HG03378 (cell line): Measurements from ENCODE around the gene PTTG1IP.
"Not testable (repeated sequence)": the region's sequence is repeated elsewhere in the genome, so short reads cannot be mapped to it uniquely, and the experiment has no call there.

Experiments used
- ATAC-seq: cut with Tn5 transposase; IDR thresholded peaks from one replicate; pipeline ENCODE4 v1.9.1; 2021; ENCODE audit warnings: mild to moderate bottlenecking, moderate library complexity; ENCODE audit not compliant: unreplicated experiment

PTTG1IP gene

DNA sequence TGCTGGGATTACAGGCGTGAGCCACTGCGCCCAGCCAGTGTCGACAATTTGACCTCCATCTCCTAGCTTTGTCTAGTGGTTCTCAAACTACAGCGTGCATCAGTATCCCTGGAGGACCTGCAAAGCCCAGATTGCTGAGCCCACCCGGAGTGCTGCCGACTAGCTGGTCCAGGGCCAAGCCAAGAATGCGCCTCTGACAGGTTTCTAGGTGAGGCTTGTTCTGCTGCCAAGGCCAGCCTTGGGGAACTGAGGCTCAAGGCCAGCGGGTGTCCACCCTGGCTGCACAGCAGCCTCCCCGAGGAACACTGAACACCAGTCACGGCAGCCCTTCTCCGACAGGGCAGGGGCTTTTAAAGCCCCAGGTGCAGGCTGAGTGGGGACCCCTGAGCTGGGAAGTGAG, 9.8 kb upstream of the PTTG1IP start:
- ATAC-seq, result no peak

DNA sequence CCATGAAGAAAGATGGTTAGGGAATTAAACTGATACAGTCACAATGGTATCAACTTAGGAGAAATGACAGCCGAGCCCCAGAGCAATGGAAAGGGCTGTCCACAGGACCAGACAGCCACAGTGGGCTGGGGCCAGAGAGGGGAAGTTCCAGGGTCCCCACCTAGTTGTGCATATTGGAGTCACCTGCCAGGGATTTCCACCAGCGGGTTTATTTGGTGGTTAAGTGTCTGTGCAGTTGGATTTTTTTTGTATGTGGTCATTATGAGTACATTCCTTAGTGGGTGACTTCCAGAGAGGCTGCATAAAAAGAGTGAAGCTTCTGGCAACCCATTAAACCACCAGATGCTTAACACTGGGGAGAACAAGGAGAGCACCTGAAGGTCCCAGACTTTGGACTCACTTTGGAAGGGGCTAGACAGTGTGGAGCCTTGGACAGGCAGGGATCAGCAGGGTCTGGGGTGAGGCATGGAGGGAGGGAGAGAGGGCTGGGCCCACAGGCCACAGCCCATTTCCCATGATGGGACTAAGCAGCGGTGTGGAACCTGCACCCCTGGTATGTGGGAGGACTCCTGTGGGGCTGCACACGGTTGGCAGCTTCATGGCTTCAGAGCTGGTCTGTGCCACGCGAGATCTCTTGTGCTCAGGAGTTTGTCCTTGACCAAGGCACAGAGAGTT, 7.8 kb upstream of the PTTG1IP start:
- no peak for ATAC-seq

DNA sequence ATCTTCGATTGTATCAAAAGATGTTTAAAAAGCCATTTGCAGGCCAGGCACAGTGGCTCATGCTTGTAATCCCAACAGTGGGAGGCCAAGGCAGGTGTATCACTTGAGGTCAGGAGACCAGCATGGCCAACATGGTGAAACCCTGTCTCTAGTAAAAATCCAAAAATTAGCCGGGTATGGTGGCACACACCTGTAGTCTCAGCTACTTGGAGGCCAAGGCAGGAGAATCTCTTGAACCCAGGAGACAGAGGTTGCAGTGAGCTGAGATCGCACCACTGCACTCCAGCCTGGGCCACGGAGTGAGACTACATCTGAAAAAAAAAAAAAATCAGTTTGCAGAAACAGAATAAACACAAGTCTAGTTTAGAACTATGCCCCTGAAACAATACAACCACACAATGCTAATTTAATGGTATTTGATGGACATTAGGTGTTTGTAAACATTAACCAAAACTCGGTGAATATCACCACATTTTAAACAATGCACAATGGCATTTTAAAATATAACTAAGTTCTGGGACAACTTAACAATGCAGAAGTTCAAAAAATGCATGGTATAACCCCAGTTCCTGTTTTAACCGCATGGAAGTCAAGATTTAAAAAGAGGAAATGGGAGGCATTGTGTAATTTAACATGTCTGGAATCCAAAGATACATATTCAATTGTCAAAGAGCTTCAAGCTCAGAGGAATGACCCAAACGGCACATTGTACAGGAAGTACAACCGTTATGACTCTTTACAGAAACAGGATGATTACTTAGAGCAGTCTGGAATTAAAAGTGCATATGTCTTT, 7.1 kb upstream of the PTTG1IP start:
- ATAC-seq, result no peak

DNA sequence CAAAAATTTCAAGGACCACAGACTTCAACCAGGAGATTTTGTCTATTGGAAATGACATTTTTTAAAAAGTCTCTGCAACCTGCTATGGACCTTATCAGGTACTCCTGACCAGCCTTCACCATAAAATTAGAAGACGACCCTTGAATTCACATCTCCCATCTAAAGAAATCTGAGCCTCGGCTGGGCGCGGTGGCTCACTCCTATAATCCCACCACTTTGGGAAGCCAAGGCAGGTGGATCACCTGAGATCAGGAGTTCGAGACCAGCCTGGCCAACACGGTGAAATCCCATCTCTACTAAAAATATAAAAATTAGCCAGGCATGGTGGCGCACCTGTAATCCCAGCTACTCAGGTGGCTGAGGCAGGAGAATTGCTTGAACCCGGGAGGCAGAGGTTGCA, 5.7 kb upstream of the PTTG1IP start:
- ATAC-seq, result not testable (repeated sequence)

DNA sequence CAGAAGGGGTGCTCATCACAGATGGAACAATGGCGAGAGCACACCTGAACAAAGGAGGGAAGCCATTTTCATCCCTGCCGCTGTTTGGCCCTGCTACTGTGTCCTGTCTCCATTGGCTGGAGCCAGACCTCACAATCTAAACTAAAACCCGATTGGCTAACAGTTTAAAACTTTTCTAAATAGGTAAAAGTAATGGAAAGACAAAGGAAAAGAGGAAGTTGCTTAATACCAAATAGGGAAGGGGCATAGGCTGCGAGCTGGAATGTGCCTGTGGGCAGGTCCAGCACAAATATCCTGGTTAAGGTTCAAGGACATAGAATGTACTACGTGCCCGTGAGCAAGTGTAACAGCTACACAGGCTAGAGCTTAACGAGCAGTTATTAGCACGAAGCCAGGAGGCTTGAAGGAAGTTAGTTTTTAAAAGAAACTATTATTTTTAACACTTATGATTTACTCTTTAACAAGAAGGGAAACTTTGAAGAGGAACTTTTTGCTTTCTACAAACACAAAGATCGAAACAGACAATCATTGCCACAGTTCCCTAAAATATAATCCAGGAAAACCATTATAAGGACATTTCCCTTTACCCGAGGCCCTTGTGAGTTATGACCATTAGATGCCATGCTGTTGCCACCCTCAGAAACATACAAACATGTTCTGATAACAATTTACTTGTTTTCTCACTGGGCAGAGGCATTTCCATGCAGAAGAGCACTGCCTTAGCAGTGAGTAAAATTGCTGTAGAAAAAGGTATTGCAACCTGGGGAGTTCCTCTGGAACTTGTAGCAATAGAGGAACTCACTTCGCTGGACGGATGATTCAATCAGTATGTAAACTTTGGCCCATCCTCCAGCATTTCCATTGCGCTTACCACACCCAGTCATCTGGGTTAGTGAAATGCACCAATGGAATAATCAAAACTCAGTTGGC, 4.8 kb upstream of the PTTG1IP start:
- no peak for ATAC-seq

DNA sequence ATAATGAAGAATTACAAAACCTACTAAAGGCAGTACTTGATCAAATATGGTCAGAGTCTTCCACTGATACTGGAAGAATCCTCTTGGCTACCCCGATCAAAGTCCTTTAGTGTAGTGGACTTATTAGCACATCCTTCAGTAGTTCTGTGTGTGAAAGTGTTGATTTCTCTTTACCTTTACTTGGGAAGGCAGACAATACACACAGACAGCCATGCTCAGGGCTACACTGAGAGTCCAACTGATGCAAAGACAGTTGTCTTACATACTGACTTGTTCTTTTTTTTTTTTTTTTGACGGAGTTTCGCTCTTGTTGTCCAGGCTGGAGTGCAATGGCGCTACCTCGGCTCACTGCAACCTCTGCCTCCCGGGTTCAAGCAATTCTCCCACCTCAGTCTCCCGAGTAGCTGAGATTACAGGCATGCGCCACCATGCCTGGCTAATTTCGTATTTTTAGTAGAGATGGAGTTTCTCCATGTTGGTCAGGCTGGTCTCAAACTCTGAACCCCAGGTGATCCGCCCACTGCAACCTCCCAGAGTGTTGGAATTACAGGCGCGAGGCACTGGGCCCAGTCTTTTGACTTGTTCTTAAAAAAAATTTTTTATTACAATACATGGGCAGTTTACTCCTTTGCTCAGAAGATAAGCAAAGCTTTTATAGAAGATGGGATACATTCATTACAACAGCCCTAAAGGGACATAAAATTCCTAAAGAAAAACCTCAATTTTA, 3.5 kb upstream of the PTTG1IP start:
- ATAC-seq, result no peak

DNA sequence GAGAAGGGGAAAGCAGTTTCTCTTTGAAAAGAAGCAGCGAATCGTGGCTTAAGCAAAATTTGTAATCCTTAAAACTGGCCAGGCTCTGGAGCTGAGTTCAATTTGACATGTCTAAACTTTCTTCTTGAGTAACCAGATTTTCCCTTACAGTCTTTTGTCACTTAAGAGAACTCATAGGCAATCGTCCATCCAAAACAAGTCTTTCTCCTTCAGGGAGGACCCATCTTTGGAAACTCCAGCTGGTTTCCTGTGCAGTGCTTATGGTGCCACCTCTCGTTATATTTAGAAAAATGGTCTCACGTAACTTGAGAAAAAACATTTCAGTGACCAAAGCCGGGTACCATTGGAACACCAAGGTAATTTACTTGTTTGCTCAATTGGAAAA, 1.8 kb upstream of the PTTG1IP start:
- ATAC-seq, result no peak

DNA sequence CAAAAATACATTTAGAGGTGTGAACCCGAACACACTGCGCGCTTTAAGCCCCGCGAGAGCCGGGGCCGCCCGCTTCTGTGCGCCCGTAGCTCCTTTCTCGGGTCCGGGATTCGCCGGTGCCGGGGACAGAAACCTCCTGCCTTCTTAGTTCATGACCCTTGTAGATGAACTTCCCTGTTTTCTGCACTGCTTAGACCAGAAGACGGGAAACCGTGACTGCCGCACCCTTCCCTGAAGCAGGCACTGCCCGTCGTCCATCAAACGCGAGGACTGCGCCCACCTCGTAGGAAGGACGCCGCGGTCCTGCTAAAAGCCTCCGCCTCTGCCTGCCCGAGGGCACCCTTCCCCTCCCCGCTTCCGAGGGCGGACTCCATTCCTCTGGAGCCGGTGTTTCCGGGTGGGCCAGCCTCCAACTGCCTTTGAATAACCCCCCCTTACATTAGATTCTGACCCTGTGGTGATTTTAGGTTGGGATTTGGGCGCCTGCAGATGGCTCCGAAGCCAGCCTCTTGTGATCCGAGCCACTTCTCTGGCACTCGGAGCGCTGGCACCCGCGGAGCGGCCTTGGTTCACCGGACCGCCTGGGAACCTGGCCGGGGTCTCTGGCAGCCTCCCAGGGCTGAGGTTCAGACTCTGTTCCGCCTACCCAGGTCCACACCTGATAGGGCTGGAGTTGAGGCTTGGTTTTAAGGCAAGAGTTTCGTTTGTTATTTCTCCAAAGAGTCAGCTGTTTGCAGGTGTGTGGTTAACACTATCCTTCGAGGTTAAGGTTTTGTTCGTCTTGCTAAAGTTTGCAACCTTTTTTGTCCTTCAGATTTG, 1.2 kb upstream of the PTTG1IP start:
- no peak for ATAC-seq

DNA sequence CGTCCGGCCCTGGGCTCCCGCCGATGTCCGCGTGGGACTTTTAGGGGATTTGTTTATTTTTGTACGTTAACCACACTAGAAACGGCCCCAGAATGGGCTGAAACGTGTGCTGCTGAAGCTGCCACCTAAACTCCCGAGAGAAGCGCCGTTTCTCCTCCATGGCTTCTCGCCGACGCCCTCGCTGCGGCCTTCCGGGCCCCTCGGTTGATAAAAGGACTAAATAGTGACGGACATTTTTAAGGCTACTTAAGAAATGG, 678 bp upstream of the PTTG1IP start:
- ATAC-seq, result no peak

DNA sequence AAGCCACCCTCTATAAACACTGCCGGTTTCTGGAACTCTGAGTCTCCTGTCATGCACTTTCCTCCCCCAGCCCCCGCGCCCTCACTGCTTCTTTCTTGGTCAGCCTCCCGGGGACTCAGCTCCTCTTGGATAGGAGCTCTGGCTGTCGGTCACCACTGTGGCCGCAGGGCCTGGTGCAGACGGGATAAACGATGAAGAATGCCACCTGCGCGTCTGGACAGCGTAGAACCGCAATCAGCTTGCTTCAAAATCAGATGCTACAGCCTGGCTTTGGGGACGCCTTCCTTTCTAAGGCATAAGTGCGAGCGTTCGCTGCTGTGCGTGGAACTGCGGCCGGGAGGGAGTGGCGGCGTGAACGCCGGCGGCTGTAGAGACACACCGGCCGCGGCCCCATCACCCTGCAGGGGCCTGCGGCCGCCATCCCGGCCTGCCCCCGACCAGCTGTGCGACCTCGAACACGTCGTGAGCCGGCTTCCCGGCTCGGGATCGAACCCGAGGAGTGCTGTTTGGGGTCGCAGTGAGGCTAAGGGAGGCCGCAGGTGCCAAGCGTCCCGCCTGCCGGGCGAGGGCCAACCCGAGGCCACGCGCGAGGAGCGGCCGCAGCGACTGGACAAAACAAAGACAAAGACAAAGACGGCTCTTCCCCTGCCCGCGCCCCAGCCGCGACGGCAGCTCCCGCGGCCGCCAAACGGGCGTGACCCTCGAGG, 688 bp downstream of the PTTG1IP start:
- ATAC-seq, result no peak

DNA sequence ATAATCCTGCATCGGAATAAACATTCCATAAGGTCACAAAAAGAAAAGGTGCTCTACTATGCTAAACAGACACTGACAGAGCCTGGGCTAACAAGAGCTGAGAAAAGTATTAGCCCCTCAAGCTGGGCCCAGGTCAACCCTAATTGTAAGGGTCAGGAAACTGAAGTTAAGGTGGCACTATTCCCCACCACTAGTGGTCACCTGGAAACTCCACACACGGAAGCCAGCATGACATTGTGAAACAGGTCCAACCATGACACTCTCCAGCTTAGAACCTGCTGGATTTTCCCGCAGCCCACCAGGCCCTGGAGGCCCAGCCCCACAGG, 1.2 kb downstream of the PTTG1IP start:
- no peak for ATAC-seq

DNA sequence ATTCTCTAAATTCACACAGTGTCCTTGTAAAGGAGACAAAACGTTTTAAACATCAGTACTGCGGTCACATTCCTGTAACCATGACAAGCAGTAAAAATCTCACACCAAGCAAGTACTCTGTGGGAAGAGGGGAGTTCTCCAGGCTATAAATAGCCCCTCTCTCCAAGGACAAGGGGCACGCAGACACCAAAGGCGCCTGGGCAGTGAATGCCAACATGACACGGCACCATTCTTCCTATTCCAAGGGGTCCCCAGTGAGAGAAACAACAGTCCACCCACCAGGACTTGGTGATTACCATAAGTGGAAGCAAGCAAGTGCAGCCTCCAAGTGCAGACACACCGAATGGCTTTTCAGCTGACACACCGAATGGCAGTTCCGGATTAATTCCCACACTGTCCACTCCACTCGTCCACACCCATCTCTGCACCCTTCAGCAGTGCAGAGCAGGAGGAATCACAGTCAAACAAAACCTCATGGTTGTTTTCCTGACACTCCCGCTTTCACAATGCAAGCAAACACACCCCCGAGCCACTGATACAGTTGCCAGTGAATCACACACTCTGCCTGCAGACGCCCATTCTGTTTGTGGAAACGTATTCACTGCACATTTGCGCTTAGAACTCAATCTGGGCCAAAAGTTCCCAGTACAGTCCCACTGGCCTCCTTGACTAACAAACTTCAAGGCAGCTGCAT, 1.8 kb downstream of the PTTG1IP start:
- no peak for ATAC-seq

DNA sequence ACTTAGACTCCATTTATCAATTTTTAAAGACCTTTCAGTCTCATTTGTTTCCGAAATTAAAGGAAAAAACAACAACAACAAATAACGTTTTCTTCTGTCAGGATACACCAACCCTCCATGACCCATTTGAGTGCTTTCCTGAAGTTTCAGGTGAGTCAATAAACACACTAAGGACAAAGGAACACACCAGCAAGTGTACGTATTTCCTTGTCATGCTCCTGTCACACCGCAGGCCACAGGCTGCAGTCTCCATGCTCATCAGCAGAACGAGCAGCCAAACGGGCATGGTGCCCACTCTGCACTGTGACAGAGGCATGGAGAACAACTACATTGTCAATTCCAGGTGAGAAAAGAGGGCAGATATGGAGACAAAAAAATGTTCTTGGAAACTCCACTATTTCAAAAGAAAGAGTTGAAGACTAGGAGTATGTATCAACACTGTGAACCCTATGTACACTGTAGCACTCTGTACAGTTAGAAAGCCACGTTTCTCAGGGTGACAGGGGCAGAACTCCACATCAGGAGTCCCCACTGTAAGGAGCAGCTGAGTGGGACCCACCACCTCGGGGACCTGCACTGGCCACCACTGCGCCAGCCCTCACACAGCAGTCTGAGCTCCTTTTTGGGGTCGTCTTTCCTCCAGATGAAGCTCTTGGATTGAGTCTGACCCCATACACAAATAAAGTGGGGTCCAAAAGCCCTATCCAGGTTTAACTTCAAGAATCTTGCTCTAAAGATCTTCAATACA, 2.6 kb downstream of the PTTG1IP start:
- no peak for ATAC-seq

DNA sequence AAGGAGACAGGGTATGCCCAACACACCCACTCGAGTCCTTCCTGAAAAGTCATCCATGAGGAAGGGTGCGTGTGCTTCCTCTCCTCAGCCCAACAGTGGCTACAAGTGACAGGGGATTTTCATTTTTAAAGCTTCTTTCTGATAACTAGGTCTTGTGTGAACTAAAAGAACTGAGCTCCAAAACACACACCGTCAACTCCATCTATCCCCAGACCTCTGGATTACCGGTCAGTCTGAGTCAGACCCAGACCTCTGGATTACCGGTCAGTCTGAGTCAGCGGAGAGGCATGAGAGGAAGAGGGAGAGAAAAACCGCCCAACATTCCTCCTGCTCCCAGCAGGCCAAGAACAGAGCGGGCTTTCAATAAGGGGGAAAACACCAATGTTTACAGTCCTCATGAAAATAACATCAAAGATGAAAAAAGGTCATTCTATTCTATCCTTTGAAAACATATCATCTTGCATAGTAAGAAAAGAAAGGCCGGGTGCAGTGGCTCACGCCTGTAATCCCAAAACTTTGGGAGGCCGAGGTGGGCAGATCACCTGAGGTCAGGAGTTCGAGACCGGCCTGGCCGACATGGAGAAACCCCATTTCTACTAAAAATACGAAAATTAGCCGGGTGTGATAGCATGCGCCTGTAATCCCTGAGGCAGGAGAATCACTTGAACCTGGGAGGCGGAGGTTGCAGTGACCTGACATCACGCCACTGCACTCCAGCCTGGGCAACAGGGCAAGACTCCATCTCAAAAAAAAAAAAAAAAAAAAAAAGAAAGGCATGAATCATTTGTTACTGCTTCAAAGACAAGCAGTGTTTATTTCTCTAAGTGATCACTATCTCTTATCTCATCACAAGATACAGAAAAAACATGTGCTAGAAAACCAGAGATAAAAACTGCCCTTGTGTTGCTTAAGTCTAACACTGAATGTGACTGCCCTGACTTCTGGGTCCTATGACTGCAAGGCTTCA, 3.4 kb downstream of the PTTG1IP start:
- no peak for ATAC-seq

DNA sequence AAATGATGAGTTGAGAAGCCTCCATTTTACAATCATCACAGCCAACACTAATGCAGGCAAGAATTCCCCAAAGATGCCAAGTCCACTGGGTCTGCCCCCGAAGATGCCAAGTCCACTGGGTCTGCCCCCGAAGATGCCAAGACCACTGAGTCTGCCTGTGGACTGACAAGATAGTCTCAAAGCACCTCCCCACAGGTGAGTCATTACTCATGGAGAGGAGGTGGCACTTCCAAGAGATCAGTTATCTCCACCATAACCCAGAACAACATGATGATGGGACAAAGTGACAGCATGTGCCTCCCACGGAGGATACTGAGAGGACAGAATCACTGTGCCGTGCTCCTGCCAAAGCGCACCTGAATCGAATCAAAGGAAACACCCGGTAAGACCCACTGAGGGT, 4.8 kb downstream of the PTTG1IP start:
- no peak for ATAC-seq

DNA sequence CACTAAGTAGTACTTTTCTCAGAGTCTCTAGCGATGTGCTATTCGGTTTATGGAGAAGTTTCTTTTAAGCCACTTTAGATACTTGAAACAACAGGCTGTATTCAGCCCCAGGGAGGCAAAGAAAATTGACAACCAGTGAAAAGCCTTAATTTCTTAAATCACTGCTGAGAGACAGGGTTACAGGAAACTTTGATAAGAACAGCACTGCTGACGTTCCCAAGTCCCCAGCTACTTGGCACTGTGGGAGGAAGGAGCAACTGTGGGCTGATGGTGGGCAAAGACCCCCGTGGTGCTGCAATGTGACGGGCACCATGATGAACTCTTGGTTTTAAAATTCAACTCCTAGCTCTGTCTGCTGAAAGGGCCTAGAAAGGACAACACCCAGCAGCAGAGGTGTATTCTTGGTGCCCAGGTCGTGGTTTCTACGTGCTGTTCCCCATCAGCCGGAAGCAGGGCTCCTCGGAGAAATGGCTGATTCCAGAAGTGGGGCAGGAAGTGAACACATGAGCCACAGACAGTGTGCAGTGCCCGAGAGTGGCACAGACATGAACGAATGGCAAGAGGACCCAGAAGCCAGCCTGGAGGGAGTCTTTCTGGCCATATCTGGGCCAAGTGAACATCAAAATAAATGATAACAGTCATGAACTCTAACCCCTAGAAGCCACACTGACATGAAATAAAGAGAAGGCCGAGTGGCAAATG, 5.3 kb downstream of the PTTG1IP start:
- ATAC-seq, result no peak

DNA sequence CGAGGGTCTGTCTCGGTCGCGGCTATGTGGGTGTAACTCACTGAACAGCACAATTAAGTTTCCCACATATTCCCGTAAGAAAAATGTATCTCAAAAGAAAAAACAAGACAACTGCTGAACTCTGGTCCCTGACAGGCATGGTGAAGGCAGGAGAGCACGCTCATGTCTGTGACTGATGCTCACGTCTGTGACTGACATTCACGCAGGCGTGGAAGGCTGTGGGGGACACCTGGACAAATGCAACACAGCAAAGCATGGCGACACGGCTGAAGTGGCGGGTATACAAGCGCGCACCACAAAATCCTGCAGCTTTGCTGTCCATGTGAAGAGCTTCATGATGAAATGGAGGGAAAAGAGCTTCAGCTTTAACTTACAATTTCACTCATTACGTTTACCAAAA, 6.0 kb downstream of the PTTG1IP start:
- no peak for ATAC-seq
